HG02759 (cell line): Measurements from ENCODE around the gene UCK2.

Experiments
- ATAC-seq: cut with Tn5 transposase; IDR thresholded peaks from one replicate; pipeline ENCODE4 v1.9.1; 2021; ENCODE audit warnings: mild to moderate bottlenecking, moderate library complexity; ENCODE audit not compliant: unreplicated experiment

The UCK2 gene

GRCh38 chr1:165854101-165854845 is 26.9 kb downstream of the UCK2 start:
- ATAC-seq, result no peak

GRCh38 chr1:165855010-165855838 is 27.8 kb downstream of the UCK2 start:
- no peak for ATAC-seq

GRCh38 chr1:165856021-165856420 is 28.6 kb downstream of the UCK2 start:
- no peak for ATAC-seq

GRCh38 chr1:165856606-165857005 is 29.2 kb downstream of the UCK2 start:
- ATAC-seq, result no peak

- peak; percentile 92 for ATAC-seq
Observed at GRCh38 chr1:165857046-165857801, 29.8 kb downstream of the UCK2 start.

- ATAC-seq, result no peak
Observed at GRCh38 chr1:165858364-165858823, 31.0 kb downstream of the UCK2 start.

- ATAC-seq, result no peak
Observed at GRCh38 chr1:165858967-165859845, 31.8 kb downstream of the UCK2 start.

- no peak for ATAC-seq
Observed at GRCh38 chr1:165860065-165860464, 32.7 kb downstream of the UCK2 start.

- no peak for ATAC-seq
Observed at GRCh38 chr1:165861911-165862310, 34.5 kb downstream of the UCK2 start.

- no peak for ATAC-seq
Observed at GRCh38 chr1:165862448-165862847, 35.0 kb downstream of the UCK2 start.

GRCh38 chr1:165863346-165863745 is 35.9 kb downstream of the UCK2 start:
- ATAC-seq, result no peak

- ATAC-seq, result no peak
Observed at GRCh38 chr1:165865633-165866340, 38.4 kb downstream of the UCK2 start.

- ATAC-seq, result no peak
Observed at GRCh38 chr1:165869343-165869742, 41.9 kb downstream of the UCK2 start.

- peak; percentile 90 for ATAC-seq
Observed at GRCh38 chr1:165871311-165872067, 44.1 kb downstream of the UCK2 start.

- ATAC-seq, result no peak
Observed at GRCh38 chr1:165873481-165873880, 46.1 kb downstream of the UCK2 start.

- no peak for ATAC-seq
Observed at GRCh38 chr1:165874643-165875042, 47.2 kb downstream of the UCK2 start.

- ATAC-seq, result no peak
Observed at GRCh38 chr1:165875171-165875570, 47.8 kb downstream of the UCK2 start.

- no peak for ATAC-seq
Observed at GRCh38 chr1:165875604-165876003, 48.2 kb downstream of the UCK2 start.

- peak; percentile 23 for ATAC-seq
Observed at GRCh38 chr1:165876121-165876520, 48.7 kb downstream of the UCK2 start.
